NCI-H2227 (cell line): ENCODE data around the gene ALG14.
"Not testable (repeated sequence)": the region's sequence is repeated elsewhere in the genome, so short reads cannot be mapped to it uniquely, and the experiment has no call there.

Experiments
- DNase-seq: peaks from one replicate; lab custom pipeline; 2025; ENCODE audit not compliant: unreplicated experiment; lab: John Stamatoyannopoulos, UW

ALG14 gene

GRCh38 chr1:95012389-95012788 is 60.4 kb downstream of the ALG14 start:
- no peak for DNase-seq

- DNase-seq, result no peak
These were observed 62.6 kb downstream of the ALG14 start for GRCh38 chr1:95010158-95010557.

- DNase-seq, result no peak
These were observed 65.1 kb downstream of the ALG14 start for GRCh38 chr1:95007687-95008086.

- DNase-seq, result no peak
These were observed 66.1 kb downstream of the ALG14 start for GRCh38 chr1:95006681-95007080.

GRCh38 chr1:95005584-95005983 is 67.2 kb downstream of the ALG14 start:
- no peak for DNase-seq

GRCh38 chr1:95004013-95004412 is 68.7 kb downstream of the ALG14 start:
- no peak for DNase-seq

- DNase-seq, result no peak
These were observed 69.4 kb downstream of the ALG14 start for GRCh38 chr1:95003433-95003738.

- DNase-seq, result peak; percentile 29
These were observed 70.0 kb downstream of the ALG14 start for GRCh38 chr1:95002540-95003432.

GRCh38 chr1:95002164-95002539 is 70.6 kb downstream of the ALG14 start:
- no peak for DNase-seq

- no peak for DNase-seq
These were observed 73.2 kb downstream of the ALG14 start for GRCh38 chr1:94999456-95000131.

- no peak for DNase-seq
These were observed 74.0 kb downstream of the ALG14 start for GRCh38 chr1:94998748-94999147.

GRCh38 chr1:94998114-94998513 is 74.6 kb downstream of the ALG14 start:
- no peak for DNase-seq

- not testable (repeated sequence) for DNase-seq
These were observed 77.2 kb downstream of the ALG14 start for GRCh38 chr1:94995536-94995935.

- DNase-seq, result no peak
These were observed 77.9 kb downstream of the ALG14 start for GRCh38 chr1:94994805-94995204.

GRCh38 chr1:94993931-94994645 is 78.7 kb downstream of the ALG14 start:
- DNase-seq, result no peak

GRCh38 chr1:94992863-94993563 is 79.7 kb downstream of the ALG14 start:
- no peak for DNase-seq

GRCh38 chr1:94992161-94992560 is 80.6 kb downstream of the ALG14 start:
- no peak for DNase-seq

GRCh38 chr1:94989911-94990473 is 82.8 kb downstream of the ALG14 start:
- no peak for DNase-seq

GRCh38 chr1:94989398-94989797 is 83.4 kb downstream of the ALG14 start:
- DNase-seq, result no peak

- DNase-seq, result no peak
These were observed 84.4 kb downstream of the ALG14 start for GRCh38 chr1:94988356-94988755.

- DNase-seq, result no peak
These were observed 86.0 kb downstream of the ALG14 start for GRCh38 chr1:94986783-94987182.
